Effector CD8-positive, alpha-beta T cell (primary cell): ENCODE measurements around the gene PATZ1.
A peak's percentile ranks its signal among the peaks of the same experiment; 100 is the strongest.

Experiments
- DNase-seq: peaks from one replicate; lab custom pipeline; 2025; lab: John Stamatoyannopoulos, UW

Gene PATZ1

GRCh38 chr22:31282748-31283468, 63.2 kb downstream of the PATZ1 start:
- DNase-seq, result no peak

- no peak for DNase-seq
These were observed 64.4 kb downstream of the PATZ1 start for GRCh38 chr22:31281733-31282132.

GRCh38 chr22:31279821-31280505, 66.2 kb downstream of the PATZ1 start:
- no peak for DNase-seq

- no peak for DNase-seq
These were observed 66.8 kb downstream of the PATZ1 start for GRCh38 chr22:31279327-31279669.

GRCh38 chr22:31278626-31279326, 67.4 kb downstream of the PATZ1 start:
- peak; percentile 21 for DNase-seq

- no peak for DNase-seq
These were observed 68.0 kb downstream of the PATZ1 start for GRCh38 chr22:31278151-31278621.

- DNase-seq, result no peak
These were observed 68.4 kb downstream of the PATZ1 start for GRCh38 chr22:31277741-31278140.

GRCh38 chr22:31276426-31277167, 69.5 kb downstream of the PATZ1 start:
- DNase-seq, result no peak
